Vagina (tissue), 2 donors: ENCODE results near the gene ST7. TPM values are rescaled to one million over a fixed set of nuclear protein-coding genes. Genes with fewer than 3 reads are reported as not detected.

Experiments used
- DNase-seq, 2 donors: peaks; one replicate each; pipeline ENCODE4 v3.0.0-alpha.2; 2017; ENCODE audit errors: extremely low spot score in 2 of 2
- H3K27ac ChIP-seq: fragments of 200-600 bp; sonication (generic); one replicate; pipeline ENCODE4 v1.5.1; 2019
- H3K27me3 ChIP-seq: fragments of 200-600 bp; sonication (generic); one replicate; pipeline ENCODE4 v1.5.1; 2019
- H3K36me3 ChIP-seq, 2 donors: fragments of 200-600 bp; sonication (generic); one replicate each; pipeline ENCODE4 v1.5.1; 2017 to 2019
- H3K4me1 ChIP-seq: fragments of 200-600 bp; sonication (generic); one replicate; pipeline ENCODE4 v1.5.1; 2019
- H3K4me3 ChIP-seq, 2 donors: fragments of 200-600 bp; sonication (generic); 1 replicate in 1 of 2; 2 replicates in 1 of 2; pipeline ENCODE4 v1.5.1; 2016 to 2019
- H3K9me3 ChIP-seq: fragments of 200-600 bp; sonication (generic); one replicate; pipeline ENCODE4 v1.5.1; 2019
- POLR2A ChIP-seq, 2 donors: fragments of 450-650 bp; IDR thresholded peaks; one replicate each; pipeline ENCODE4 v1.6.1; 2017; ENCODE audit warnings: antibody characterized with exemption in 2 of 2, mild to moderate bottlenecking in 2 of 2, moderate library complexity in 2 of 2
- POLR2AphosphoS5 ChIP-seq, 2 donors: sonication (generic); formaldehyde crosslinking; IDR thresholded peaks; one replicate each; pipeline ENCODE4 v1.9.0; 2017; ENCODE audit warnings: antibody characterized with exemption in 2 of 2, mild to moderate bottlenecking in 2 of 2, low read depth in 1 of 2; ENCODE audit not compliant: insufficient read depth in 1 of 2
- intact Hi-C: fragments of 100-400 bp; cut with DNase I; formaldehyde crosslinking; loops from one replicate; pipeline ENCODE4 v1.15.1; 2023
- total RNA-seq: library from RNA; depleted of rRNA; stranded (reverse); fragments of >200 nt; gene quantifications from one replicate; pipeline ENCODE4 v1.2.3, GENCODE V29; 2016
- TF ChIP-seq, protein P1 (sequence below), 3 experiments: fragments of 450-650 bp in 2 of 3; fragments of 200-600 bp in 1 of 3; sonication (generic) in 1 of 3; IDR thresholded peaks; one replicate each; pipeline ENCODE4 v1.5.1; 2017 to 2019; ENCODE audit warnings: antibody characterized with exemption in 3 of 3, mild to moderate bottlenecking in 2 of 3, moderate library complexity in 2 of 3

ST7 gene
- total RNA-seq, 1 donor from 2014 or later = 15.2 TPM

DNA sequence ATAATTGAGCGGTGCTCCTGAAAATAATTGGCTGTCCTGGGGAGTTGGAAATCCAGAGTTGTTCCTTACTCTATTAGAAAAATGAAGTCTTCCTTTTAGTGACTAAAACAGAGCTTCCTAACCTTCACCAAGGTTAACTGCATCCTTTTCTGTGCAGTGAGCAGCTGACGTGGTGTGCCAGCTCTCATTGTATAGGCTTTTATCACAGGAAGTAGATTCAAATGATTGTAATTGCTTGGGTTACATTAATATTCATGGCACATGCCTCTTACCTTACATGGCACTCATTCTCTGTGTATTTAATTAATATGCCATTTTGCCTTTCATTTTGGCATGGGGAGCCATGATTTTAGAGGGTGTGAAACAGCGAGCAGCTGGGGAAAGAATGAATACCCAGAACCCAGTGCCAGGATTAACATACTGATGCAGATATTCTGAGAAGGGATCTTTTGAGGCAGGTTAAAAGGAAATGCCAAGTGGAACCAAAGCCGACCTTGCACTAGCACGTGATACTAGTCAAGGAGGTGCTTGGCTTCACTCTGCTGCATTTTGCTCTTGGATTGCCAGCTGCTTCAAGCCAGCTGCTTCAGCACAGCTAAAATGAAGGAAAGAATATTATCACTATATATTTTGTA lies 115.3 kb downstream of the ST7 start:
- no peaks in the 10 kb centered on the region for H3K27me3 ChIP-seq
- DNase-seq = no peak
- no peaks in the 10 kb centered on the region for H3K36me3 ChIP-seq
- peaks cover 25% of the 10 kb centered on the region for H3K4me1 ChIP-seq
- H3K4me3 ChIP-seq = no peak overlapping the region
- H3K27ac ChIP-seq = no peak overlapping the region
- TF ChIP-seq, protein P1, sequence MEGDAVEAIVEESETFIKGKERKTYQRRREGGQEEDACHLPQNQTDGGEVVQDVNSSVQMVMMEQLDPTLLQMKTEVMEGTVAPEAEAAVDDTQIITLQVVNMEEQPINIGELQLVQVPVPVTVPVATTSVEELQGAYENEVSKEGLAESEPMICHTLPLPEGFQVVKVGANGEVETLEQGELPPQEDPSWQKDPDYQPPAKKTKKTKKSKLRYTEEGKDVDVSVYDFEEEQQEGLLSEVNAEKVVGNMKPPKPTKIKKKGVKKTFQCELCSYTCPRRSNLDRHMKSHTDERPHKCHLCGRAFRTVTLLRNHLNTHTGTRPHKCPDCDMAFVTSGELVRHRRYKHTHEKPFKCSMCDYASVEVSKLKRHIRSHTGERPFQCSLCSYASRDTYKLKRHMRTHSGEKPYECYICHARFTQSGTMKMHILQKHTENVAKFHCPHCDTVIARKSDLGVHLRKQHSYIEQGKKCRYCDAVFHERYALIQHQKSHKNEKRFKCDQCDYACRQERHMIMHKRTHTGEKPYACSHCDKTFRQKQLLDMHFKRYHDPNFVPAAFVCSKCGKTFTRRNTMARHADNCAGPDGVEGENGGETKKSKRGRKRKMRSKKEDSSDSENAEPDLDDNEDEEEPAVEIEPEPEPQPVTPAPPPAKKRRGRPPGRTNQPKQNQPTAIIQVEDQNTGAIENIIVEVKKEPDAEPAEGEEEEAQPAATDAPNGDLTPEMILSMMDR (IDR thresholded peaks at IDR 0.05) = no peak
- TF ChIP-seq POLR2A (IDR thresholded peaks at IDR 0.05) = no peak
- no peak for TF ChIP-seq POLR2AphosphoS5 (IDR thresholded peaks at IDR 0.05; ENCODE audit: insufficient read depth in 1 of 2, low read depth in 1 of 2)
- intact Hi-C loops = no loop called here
- no peaks in the 10 kb centered on the region for H3K9me3 ChIP-seq

DNA sequence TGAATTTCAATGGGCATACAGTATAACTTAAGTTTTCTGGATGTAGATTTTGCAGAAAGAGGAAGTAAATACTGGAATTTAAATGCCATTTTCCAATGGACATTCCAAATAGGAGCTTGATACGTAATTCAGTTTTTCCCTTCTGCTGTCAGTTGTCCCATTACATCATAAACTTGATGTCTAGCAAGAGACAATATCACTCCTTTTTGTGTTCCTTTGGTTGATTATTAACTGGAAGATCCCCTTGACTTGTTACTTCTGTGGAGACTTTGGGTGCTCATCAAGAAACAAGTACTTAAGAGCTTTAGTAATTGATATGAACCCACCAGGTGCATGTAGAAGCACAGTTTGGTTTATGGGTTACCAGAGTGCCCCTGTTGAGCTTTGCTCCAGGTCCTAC lies 116.1 kb downstream of the ST7 start:
- Histone ChIP-seq H3K4me1 (peaks cover 25% of the 10 kb centered on the region), H3K27me3 (no peaks in the 10 kb centered on the region), H3K9me3 (no peaks in the 10 kb centered on the region), H3K4me3 (no peak overlapping the region), H3K36me3 (no peaks in the 10 kb centered on the region), H3K27ac (no peak overlapping the region)
- DNase-seq = no peak
- intact Hi-C loops = no loop called here
- TF ChIP-seq, protein P1 (IDR thresholded peaks at IDR 0.05) = no peak
- TF ChIP-seq POLR2AphosphoS5 (IDR thresholded peaks at IDR 0.05; ENCODE audit: insufficient read depth in 1 of 2, low read depth in 1 of 2) = no peak
- no peak for TF ChIP-seq POLR2A (IDR thresholded peaks at IDR 0.05)

DNA sequence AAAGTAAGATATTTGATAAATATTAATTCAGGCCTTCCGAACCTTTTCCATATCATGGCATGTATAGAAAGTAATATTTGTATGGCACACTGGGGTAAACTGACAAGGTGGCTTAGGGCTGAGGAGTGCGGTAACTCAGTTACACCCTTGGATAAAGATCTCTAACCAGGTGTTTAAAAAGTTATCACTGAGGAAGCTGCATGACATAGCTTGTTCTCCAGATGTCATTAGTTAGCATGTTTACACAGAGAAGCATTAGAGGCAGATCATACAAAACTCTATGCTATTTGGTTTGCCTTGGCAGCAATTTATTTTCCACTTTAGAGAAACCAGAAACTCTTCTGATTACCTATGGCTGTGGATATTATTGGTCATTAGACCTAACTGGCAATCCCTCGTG lies 118.2 kb downstream of the ST7 start:
- Histone ChIP-seq H3K27ac (no peak overlapping the region), H3K36me3 (no peaks in the 10 kb centered on the region), H3K27me3 (no peaks in the 10 kb centered on the region), H3K4me3 (no peak overlapping the region), H3K4me1 (peaks cover 25% of the 10 kb centered on the region), H3K9me3 (no peaks in the 10 kb centered on the region)
- intact Hi-C loops = no loop called here
- DNase-seq = no peak
- no peak for TF ChIP-seq POLR2A (IDR thresholded peaks at IDR 0.05)

DNA sequence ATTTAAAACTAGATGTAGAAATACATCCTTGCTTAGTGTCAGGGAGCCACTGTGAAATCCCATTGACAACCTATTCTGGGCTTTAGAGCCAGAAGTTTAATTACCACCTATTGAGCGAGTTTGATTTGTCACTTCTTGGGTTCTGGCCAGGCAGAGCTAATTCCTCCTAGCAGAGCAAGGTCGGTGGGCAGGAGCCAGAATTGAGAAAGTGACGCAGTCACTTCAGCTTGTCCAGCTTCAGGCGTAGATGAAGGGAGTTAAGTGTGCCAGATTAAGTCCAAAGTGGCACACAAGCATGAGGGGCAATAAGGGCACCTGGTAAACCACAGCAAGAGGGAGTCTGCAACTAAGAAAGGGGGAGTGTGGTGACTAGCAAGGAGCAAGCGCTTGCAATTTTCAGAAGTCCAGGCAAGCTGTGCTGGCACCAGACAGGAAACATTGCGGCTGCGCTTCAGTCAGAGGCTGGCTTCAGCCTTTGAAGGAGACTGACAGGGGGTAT lies 119.4 kb downstream of the ST7 start:
- intact Hi-C loops = no loop called here
- TF ChIP-seq POLR2A (IDR thresholded peaks at IDR 0.05) (no peak), POLR2AphosphoS5 (IDR thresholded peaks at IDR 0.05; ENCODE audit: insufficient read depth in 1 of 2, low read depth in 1 of 2) (no peak)
- TF ChIP-seq, protein P1 (IDR thresholded peaks at IDR 0.05) = no peak
- Histone ChIP-seq H3K4me3 (no peak overlapping the region), H3K9me3 (no peaks in the 10 kb centered on the region), H3K27ac (no peak overlapping the region), H3K4me1 (peaks cover 25% of the 10 kb centered on the region), H3K27me3 (no peaks in the 10 kb centered on the region), H3K36me3 (no peaks in the 10 kb centered on the region)
- no peak for DNase-seq

DNA sequence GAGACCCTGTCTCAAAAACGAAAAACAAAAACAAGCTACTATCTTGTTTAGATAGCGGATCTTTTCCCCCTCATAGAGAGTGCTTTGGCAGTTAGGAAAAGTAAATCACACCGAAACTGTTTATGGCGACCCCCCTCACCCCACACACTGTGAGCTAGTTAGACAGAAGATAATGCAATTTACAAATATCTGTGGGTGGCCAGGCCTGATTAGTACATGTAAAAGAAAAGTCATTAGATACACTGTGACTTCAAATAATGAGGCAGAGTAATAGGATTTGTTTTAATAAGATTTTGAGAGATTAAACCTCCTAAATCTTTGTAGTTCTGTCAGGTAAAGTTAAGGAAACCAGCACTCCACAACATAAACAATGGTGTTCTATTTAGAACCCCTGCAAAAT lies 121.1 kb downstream of the ST7 start:
- TF ChIP-seq POLR2A (IDR thresholded peaks at IDR 0.05) (no peak), POLR2AphosphoS5 (IDR thresholded peaks at IDR 0.05; ENCODE audit: insufficient read depth in 1 of 2, low read depth in 1 of 2) (no peak)
- TF ChIP-seq, protein P1 (IDR thresholded peaks at IDR 0.05) = no peak
- Histone ChIP-seq H3K36me3 (no peaks in the 10 kb centered on the region), H3K27ac (no peak overlapping the region), H3K27me3 (no peaks in the 10 kb centered on the region), H3K4me1 (peaks cover 25% of the 10 kb centered on the region), H3K4me3 (no peak overlapping the region), H3K9me3 (no peaks in the 10 kb centered on the region)
- intact Hi-C loops = no loop called here
- DNase-seq = no peak
